ENCODE data around the gene PROC.

PROC gene

DNA sequence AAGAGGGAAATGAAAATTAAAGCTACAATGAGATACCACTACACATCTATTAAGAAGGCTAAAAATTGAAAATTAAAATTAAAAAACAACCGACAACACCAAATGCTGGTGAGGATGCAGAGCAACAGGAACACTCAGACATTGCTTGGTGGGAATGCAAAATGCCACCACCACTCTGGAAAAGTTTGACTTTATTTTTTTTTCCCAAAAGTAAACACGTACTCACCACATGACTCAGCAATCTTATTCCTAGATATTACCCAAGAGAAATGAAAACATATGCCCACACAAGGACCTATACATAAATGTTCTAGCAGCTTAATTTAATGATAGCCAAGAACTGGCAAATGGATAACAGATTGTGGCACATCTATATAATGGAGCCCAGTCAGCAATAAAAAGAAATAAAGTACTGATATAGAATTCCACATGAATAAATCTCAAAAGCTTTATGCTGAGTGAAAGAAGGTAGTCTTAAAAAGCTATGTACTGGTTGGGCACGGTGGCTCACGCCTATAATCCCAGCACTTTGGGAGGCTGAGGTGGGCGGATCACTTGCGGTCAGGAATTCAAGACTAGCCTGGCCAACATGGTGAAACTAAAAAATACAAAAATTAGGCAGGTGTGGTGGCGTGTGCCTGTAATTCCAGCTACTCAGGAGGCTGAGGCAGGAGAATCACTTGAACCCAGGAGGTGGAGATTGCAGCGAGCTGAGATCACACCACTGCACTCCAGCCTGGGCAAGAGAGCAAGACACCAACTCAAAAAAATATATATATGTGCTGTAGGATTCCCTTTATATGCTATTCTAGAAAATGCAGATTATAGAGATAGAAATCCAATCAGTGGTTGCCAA lies 4.2 kb upstream of the PROC start:
- H3K9ac ChIP-seq (ENCODE audit: low read depth in 1 of 2, low read length in 2 of 2): no peak overlapping the region
- no peak overlapping the region for H3K4me3 ChIP-seq (ENCODE audit: low read depth in 1 of 2, low read length in 2 of 2)
- H3K36me3 ChIP-seq (ENCODE audit: control insufficient read depth in 1 of 2, insufficient read depth in 2 of 2, low read length in 2 of 2): no peaks in the 10 kb centered on the region
- no peaks in the 10 kb centered on the region for H3K9me3 ChIP-seq (ENCODE audit: control insufficient read depth in 1 of 2, low read length in 2 of 2)
- no peak overlapping the region for H3K27ac ChIP-seq (ENCODE audit: low read depth, low read length)
- no peaks in the 10 kb centered on the region for H3K27me3 ChIP-seq (ENCODE audit: control insufficient read depth in 1 of 2, insufficient read depth in 2 of 2, low read length in 2 of 2)
- peaks cover 21 to 24% of the 10 kb centered on the region in 2 donors for H3K4me1 ChIP-seq (ENCODE audit: control insufficient read depth in 1 of 2, insufficient read depth in 2 of 2, low read length in 2 of 2)

DNA sequence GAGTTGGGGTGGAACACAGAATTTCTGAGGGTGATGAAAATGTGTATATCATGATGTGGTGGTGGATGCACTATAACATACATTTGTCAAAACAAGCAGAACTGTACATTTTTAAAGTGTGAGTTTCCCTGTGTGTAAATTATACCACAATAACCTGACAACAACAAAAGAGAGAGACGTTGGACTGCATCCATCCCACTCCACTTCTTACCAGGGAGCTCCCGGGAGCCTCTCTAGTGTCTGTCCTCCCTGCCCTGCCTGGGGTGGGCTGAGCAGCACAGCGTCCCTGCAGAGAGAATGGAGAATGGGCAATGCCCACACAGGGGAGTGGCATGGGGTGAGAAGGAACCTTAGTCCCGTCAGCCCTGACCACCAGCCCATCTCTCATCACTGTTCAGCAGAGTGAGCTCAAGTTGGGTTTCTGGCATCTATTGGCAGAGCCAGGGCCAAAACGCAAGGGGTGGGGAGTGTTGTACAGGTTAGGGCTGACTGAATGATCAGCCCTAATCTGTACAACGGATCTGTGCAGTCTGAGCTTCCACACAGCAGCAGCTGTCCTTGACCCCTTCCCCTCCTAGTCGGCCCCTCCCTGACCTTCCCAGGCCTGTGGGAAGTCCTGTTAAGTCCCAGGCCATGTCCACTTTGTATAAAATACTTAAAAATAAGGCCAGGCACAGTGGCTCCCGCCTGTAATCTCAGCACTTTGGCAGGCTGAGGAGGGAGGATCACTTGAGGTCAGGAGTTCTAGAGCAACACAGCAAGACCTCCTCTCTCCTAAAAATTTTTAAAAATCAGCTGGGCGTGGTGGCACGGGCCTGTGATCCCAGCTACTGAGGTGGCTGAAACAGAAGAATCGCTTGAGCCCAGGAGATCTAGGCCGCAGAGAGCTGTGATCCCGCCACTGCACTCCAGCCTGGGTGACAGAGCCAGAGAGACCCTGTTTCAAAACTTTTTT lies 3.3 kb upstream of the PROC start:
- no peaks in the 10 kb centered on the region for H3K27me3 ChIP-seq (ENCODE audit: control insufficient read depth in 1 of 2, insufficient read depth in 2 of 2, low read length in 2 of 2)
- H3K27ac ChIP-seq (ENCODE audit: low read depth, low read length): no peak overlapping the region
- H3K4me3 ChIP-seq (ENCODE audit: low read depth in 1 of 2, low read length in 2 of 2): no peak overlapping the region
- H3K36me3 ChIP-seq (ENCODE audit: control insufficient read depth in 1 of 2, insufficient read depth in 2 of 2, low read length in 2 of 2): no peaks in the 10 kb centered on the region
- no peaks in the 10 kb centered on the region for H3K9me3 ChIP-seq (ENCODE audit: control insufficient read depth in 1 of 2, low read length in 2 of 2)
- H3K4me1 ChIP-seq (ENCODE audit: control insufficient read depth in 1 of 2, insufficient read depth in 2 of 2, low read length in 2 of 2): peaks cover 20 to 24% of the 10 kb centered on the region in 2 donors
- no peak overlapping the region for H3K9ac ChIP-seq (ENCODE audit: low read depth in 1 of 2, low read length in 2 of 2)

GRCh38 chr2:127415593-127416505 lies 2.4 kb upstream of the PROC start:
- peak overlapping the region; percentile 52 to 67 for H3K9ac ChIP-seq (ENCODE audit: low read depth in 1 of 2, low read length in 2 of 2)
- peak overlapping the region; percentile 70 to 78 for H3K4me3 ChIP-seq (ENCODE audit: low read depth in 1 of 2, low read length in 2 of 2)

DNA sequence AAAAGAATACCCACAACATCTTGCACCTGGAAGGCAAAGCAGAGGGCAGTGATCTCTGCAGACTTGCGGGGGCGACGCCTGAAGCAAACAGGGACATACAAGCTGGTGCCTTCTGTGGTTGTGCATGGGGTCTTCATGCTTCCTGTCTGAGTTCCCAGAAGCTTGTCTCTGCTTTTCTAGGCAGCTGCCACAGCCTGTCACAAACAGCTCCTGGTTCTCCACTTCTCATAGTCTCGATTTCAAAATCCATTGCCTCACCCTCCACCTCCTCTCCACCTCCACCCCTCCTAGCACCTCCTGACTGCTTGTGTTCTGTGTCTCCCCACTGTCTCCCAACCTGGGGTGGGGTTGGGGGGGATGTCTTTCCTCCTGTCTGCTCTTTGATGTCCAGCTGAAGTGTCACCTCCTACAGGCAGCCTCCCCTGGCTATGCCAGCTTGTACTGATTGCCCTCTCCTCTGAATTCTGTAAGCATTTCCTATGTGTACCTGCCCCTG lies 1.7 kb upstream of the PROC start:
- Histone ChIP-seq H3K9me3 (ENCODE audit: control insufficient read depth in 1 of 2, low read length in 2 of 2) (no peaks in the 10 kb centered on the region), H3K9ac (ENCODE audit: low read depth in 1 of 2, low read length in 2 of 2) (peak overlapping the region; percentile 52 to 67)

More at GRCh38 chr2:127415593-127416505, 2.4 kb upstream of the PROC start:
- H3K9me3 ChIP-seq (ENCODE audit: control insufficient read depth in 1 of 2, low read length in 2 of 2): no peaks in the 10 kb centered on the region
- no peak overlapping the region for H3K27ac ChIP-seq (ENCODE audit: low read depth, low read length)
- H3K4me1 ChIP-seq (ENCODE audit: control insufficient read depth in 1 of 2, insufficient read depth in 2 of 2, low read length in 2 of 2): peaks cover 20 to 22% of the 10 kb centered on the region in 2 donors
- no peaks in the 10 kb centered on the region for H3K27me3 ChIP-seq (ENCODE audit: control insufficient read depth in 1 of 2, insufficient read depth in 2 of 2, low read length in 2 of 2)
- no peaks in the 10 kb centered on the region for H3K36me3 ChIP-seq (ENCODE audit: control insufficient read depth in 1 of 2, insufficient read depth in 2 of 2, low read length in 2 of 2)

GRCh38 chr2:127417406-127417805 lies 821 bp upstream of the PROC start:
- H3K4me3 ChIP-seq (ENCODE audit: low read depth in 1 of 2, low read length in 2 of 2): no peak overlapping the region
- no peak overlapping the region for H3K9ac ChIP-seq (ENCODE audit: low read depth in 1 of 2, low read length in 2 of 2)
- H3K27ac ChIP-seq (ENCODE audit: low read depth, low read length): no peak overlapping the region
- no peaks in the 10 kb centered on the region for H3K9me3 ChIP-seq (ENCODE audit: control insufficient read depth in 1 of 2, low read length in 2 of 2)
- no peaks in the 10 kb centered on the region for H3K36me3 ChIP-seq (ENCODE audit: control insufficient read depth in 1 of 2, insufficient read depth in 2 of 2, low read length in 2 of 2)
- peaks cover 5% of the 10 kb centered on the region in 2 donors for H3K27me3 ChIP-seq (ENCODE audit: control insufficient read depth in 1 of 2, insufficient read depth in 2 of 2, low read length in 2 of 2)
- H3K4me1 ChIP-seq (ENCODE audit: control insufficient read depth in 1 of 2, insufficient read depth in 2 of 2, low read length in 2 of 2): peaks cover 11 to 17% of the 10 kb centered on the region in 2 donors

More for the DNA sequence above, 1.7 kb upstream of the PROC start:
- Histone ChIP-seq H3K27ac (ENCODE audit: low read depth, low read length) (no peak overlapping the region), H3K36me3 (ENCODE audit: control insufficient read depth in 1 of 2, insufficient read depth in 2 of 2, low read length in 2 of 2) (no peaks in the 10 kb centered on the region), H3K27me3 (ENCODE audit: control insufficient read depth in 1 of 2, insufficient read depth in 2 of 2, low read length in 2 of 2) (no peaks in the 10 kb centered on the region), H3K4me3 (ENCODE audit: low read depth in 1 of 2, low read length in 2 of 2) (peak overlapping the region; percentile 70 to 78), H3K4me1 (ENCODE audit: control insufficient read depth in 1 of 2, insufficient read depth in 2 of 2, low read length in 2 of 2) (peaks cover 15 to 17% of the 10 kb centered on the region in 2 donors)

GRCh38 chr2:127419112-127419430 lies 844 bp downstream of the PROC start:
- H3K9me3 ChIP-seq (ENCODE audit: control insufficient read depth in 1 of 2, low read length in 2 of 2): no peaks in the 10 kb centered on the region
- H3K9ac ChIP-seq (ENCODE audit: low read depth in 1 of 2, low read length in 2 of 2): no peak overlapping the region
- H3K36me3 ChIP-seq (ENCODE audit: control insufficient read depth in 1 of 2, insufficient read depth in 2 of 2, low read length in 2 of 2): no peaks in the 10 kb centered on the region
- peaks cover 5 to 7% of the 10 kb centered on the region in 2 donors for H3K27me3 ChIP-seq (ENCODE audit: control insufficient read depth in 1 of 2, insufficient read depth in 2 of 2, low read length in 2 of 2)
- no peak overlapping the region for H3K27ac ChIP-seq (ENCODE audit: low read depth, low read length)
- H3K4me3 ChIP-seq (ENCODE audit: low read depth in 1 of 2, low read length in 2 of 2): no peak overlapping the region
- H3K4me1 ChIP-seq (ENCODE audit: control insufficient read depth in 1 of 2, insufficient read depth in 2 of 2, low read length in 2 of 2): peaks cover 11 to 20% of the 10 kb centered on the region in 2 donors

GRCh38 chr2:127419448-127420038 lies 1.3 kb downstream of the PROC start:
- Histone ChIP-seq H3K9ac (ENCODE audit: low read depth in 1 of 2, low read length in 2 of 2) (no peak overlapping the region), H3K4me1 (ENCODE audit: control insufficient read depth in 1 of 2, insufficient read depth in 2 of 2, low read length in 2 of 2) (peaks cover 11 to 20% of the 10 kb centered on the region in 2 donors), H3K4me3 (ENCODE audit: low read depth in 1 of 2, low read length in 2 of 2) (no peak overlapping the region), H3K36me3 (ENCODE audit: control insufficient read depth in 1 of 2, insufficient read depth in 2 of 2, low read length in 2 of 2) (no peaks in the 10 kb centered on the region), H3K27me3 (ENCODE audit: control insufficient read depth in 1 of 2, insufficient read depth in 2 of 2, low read length in 2 of 2) (peaks cover 5 to 7% of the 10 kb centered on the region in 2 donors), H3K27ac (ENCODE audit: low read depth, low read length) (no peak overlapping the region), H3K9me3 (ENCODE audit: control insufficient read depth in 1 of 2, low read length in 2 of 2) (no peaks in the 10 kb centered on the region)

- H3K4me3 ChIP-seq (ENCODE audit: low read depth in 1 of 2, low read length in 2 of 2): no peak overlapping the region
- no peak overlapping the region for H3K27ac ChIP-seq (ENCODE audit: low read depth, low read length)
- H3K9ac ChIP-seq (ENCODE audit: low read depth in 1 of 2, low read length in 2 of 2): no peak overlapping the region
- H3K4me1 ChIP-seq (ENCODE audit: control insufficient read depth in 1 of 2, insufficient read depth in 2 of 2, low read length in 2 of 2): peaks cover 7 to 16% of the 10 kb centered on the region in 2 donors
- no peaks in the 10 kb centered on the region for H3K9me3 ChIP-seq (ENCODE audit: control insufficient read depth in 1 of 2, low read length in 2 of 2)
- H3K27me3 ChIP-seq (ENCODE audit: control insufficient read depth in 1 of 2, insufficient read depth in 2 of 2, low read length in 2 of 2): peaks cover 5 to 7% of the 10 kb centered on the region in 2 donors
- H3K36me3 ChIP-seq (ENCODE audit: control insufficient read depth in 1 of 2, insufficient read depth in 2 of 2, low read length in 2 of 2): no peaks in the 10 kb centered on the region
These were observed 2.0 kb downstream of the PROC start for GRCh38 chr2:127420039-127420864.
